Measurements from ENCODE around the gene RERE.
"Not testable (repeated sequence)": the region's sequence is repeated elsewhere in the genome, so short reads cannot be mapped to it uniquely, and the experiment has no call there.

Gene RERE

GRCh38 chr1:8716238-8716637 is 101.2 kb downstream of the RERE start:
- DNase-seq (ENCODE audit: low spot score) = no peak

DNA sequence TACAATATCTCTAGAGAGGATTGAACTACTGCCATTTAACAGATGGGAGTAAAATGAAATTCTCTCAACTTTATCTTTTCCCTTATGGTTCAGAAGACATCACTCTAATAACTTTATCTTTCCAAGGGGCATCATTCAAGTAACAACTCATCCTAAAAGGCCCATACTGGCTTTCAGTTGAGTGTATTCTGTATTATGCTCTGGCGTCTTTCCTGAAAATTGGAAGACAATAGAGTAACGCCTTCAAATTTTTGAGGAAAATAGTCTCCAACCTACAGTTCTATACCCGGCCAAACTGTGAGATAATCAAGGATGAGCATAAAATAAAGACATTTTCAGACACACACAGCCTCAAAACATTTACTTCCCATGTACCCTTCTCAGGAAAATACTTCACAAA is 103.3 kb downstream of the RERE start:
- no peak for DNase-seq (ENCODE audit: low spot score)

- peak; percentile 54 for DNase-seq (ENCODE audit: low spot score)
These were observed 104.8 kb downstream of the RERE start for GRCh38 chr1:8712413-8713231.

DNA sequence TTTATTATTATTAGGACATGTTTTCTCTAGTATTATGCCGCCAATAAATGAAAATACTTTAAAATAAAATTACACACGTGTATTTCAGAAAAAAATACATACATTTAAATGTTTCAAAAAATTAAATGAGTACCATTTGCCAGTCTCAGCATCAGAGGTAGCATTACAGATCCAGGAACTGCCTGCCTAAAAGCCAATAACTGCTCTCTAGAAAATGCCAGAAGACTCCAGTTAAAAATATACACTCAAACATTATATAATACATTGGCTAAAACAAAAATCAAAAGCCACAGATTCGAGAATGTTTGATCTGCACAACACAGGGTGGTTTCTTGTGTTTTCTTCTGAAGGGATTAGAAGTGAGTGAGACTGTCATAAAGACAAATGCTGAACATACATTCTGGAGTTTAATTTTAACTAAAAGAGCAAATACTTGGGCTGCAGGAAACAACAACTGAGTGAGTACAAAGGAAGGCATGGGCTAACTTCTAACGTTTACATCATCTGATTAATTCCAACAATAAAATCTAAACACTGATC is 105.5 kb downstream of the RERE start:
- DNase-seq (ENCODE audit: low spot score) = peak; percentile 17

DNA sequence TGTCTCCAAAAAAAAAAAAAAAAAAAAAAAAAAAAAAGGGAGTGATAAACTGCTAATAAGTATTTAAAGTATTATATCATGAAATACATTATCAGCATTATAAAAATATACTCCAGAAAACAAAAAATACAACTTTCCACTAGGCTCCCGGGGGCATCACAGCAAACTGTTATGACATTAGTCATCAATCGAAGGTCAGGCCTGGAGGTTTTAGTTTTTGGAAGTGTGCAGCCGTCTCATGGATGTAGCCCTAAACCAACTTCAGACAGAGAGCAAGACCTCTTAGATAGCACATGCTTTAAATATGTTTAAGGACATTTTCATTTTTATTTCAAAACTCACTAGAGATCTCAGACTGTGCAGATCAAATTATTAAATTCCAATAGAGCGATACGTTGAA is 106.3 kb downstream of the RERE start:
- peak; percentile 24 for DNase-seq (ENCODE audit: low spot score)

- no peak for DNase-seq (ENCODE audit: low spot score)
These were observed 109.2 kb downstream of the RERE start for GRCh38 chr1:8708259-8708658.

DNA sequence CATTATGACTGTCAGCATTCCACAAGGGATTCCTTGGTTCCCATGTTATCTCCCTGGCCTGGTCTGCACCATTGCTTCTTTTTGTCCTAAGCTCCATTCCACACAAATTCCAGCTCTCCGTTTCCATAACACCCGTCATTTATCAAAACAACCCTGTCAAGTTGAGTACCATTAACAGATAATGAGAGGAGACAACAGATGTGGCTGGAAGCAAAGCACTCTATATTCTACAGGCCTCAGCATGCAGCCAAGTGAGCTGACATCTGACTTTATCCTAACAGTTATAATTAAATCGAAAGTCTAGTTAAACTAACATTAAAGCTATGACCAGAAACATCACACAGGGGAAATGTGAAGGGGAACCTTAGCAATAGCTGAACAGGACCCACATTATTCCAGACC is 110.4 kb downstream of the RERE start:
- DNase-seq (ENCODE audit: low spot score) = no peak

DNA sequence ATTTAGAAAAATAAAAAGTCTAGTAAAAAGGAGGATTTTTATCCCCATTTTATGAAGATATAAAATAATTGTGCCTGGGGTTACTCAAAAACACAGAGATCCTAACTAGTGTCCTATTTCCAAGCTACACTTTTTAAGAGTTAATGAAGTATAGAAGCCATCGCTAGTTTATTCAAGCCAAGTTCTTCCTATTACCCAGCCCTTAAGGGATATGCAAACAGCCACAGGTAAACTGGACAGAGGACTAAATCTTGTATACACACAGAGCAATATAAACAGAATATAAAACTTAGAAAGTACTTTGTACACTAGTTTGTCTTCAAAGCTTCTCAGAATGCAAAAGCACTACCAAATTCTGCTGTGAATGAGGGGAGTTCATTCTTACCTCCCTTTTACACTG is 111.1 kb downstream of the RERE start:
- DNase-seq (ENCODE audit: low spot score) = no peak

GRCh38 chr1:8704866-8705506 is 112.5 kb downstream of the RERE start:
- no peak for DNase-seq (ENCODE audit: low spot score)

DNA sequence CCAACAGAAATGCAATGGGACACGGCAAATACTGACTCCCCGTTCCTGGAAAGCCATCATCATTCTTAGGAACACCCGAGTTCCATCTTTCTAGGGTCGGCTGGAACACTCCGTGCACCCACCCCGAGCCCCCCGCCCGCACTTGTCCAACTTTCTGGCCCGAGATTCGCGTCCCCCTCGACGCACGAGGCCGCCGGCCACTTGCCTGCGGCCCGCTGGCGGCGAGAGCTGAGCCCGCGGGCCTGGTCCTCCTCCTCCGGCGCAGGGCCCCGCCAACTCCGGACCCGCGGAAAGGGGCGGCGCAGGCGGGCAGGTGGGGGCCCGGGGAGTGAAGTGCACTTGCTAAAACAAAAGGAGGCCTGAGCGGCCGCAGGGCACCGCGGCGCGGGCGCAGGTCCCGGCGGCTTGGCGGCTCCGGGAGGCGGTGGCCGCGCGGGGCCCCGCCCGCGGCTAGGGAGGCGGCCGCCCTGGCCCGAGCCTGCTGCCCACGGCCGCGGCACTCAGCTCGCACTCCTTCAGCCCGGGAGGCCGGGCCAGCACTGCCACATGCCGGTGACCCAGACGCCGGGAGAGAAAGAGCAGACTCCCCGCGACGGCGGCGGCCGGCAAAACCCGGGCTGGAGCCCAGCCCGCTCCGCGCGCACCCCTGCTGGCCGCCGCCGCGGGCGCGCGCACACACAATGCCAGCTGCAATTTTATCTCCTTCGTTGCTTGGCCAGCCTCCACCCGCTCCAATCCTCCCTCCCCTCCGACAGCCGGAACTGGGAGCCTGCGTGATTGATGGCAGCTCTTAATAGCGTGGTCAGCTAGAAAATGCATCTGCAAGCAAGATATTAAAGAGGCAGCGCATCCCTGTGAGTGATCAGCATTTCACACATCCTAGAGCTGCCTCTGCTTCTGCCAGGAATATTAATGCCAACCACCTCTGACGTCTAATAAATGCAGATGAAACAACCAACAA is 114.3 kb downstream of the RERE start:
- peak; percentile 95 for DNase-seq (ENCODE audit: low spot score)

- DNase-seq (ENCODE audit: low spot score) = no peak
These were observed 115.0 kb downstream of the RERE start for GRCh38 chr1:8702472-8702849.

- no peak for DNase-seq (ENCODE audit: low spot score)
These were observed 115.5 kb downstream of the RERE start for GRCh38 chr1:8701794-8702471.

DNA sequence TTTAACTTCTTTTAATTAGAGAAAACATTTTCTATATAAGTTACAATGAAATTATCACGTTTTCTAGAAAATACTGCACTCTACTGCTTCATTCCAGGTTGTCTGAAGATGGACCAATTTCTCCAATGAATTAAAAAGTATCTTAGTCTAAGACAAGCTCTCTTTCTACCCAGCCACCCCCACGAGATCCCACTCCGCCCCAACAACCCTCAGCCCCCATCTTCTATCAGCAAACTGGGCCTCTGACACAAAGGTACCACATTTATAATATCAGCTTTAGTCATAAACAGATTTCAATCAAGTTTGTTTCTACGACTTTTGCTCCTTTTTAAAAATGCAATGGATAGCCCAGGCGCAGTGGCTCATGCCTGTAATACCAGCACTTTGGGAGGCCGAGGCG is 117.8 kb downstream of the RERE start:
- no peak for DNase-seq (ENCODE audit: low spot score)

- no peak for DNase-seq (ENCODE audit: low spot score)
These were observed 118.4 kb downstream of the RERE start for GRCh38 chr1:8698937-8699447.

DNA sequence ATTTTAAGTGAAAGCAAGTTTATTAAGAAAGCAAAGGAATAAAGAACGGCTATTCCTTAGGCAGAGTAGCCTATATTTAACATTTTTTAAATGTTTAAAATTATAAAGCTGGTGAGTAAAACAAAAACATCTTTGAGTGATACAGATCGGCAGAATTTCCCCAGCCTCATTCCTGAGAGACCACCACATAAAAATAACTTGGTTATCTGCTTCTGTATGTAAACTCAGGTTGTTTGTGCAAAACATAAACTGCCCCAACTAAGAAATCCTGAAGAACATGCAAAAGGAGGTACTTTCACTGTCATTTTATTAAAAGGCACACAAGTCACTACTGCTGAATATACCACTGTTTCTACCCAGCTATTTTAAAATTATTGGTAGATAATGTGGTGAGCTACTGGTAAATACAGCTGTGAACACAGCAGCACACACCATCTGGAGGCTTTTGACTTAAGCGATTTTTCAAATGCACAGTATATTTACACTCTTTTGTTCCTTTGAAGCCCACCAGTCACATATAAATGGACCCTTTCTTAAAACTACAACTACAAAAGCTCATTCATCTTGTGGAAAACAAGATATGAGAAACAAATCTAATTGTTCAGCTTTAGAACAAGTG is 119.3 kb downstream of the RERE start:
- no peak for DNase-seq (ENCODE audit: low spot score)

DNA sequence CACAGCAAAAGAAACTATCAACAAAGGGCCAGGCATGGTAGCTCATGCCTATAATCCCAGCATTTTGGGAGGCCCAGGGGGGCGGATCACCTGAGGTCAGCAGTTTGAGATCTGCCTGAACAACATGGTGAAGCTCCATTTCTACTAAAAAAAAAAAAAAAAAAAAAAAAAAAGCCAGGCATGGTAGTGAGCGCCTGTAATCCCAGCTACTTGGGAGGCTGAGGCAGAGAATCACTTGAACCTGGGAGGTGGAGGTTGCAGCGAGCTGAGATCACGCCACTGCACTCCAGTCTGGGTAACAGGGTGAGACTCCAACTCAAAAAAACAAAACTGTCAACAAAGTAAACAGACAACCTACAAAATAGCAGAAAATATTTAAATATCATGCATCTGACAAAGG is 122.0 kb downstream of the RERE start:
- not testable (repeated sequence) for DNase-seq (ENCODE audit: low spot score)

DNA sequence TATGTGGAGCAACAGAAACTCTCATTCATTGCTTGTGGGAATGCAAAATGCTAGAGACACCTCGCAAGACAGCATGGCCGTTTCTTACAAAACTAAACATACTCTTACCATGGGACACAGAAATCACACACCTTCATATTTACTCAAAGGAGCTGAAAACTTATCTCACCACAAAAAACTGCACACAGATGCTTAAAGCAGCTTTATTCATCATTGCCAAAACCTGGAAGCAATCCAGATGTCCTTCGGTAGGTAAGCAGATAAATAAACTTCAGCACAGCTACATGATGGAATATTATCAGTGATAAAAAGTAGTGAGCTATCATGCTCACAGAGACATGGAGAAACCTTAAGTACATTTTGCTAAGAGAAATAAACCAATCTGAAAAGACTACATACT is 124.3 kb downstream of the RERE start:
- no peak for DNase-seq (ENCODE audit: low spot score)

GRCh38 chr1:8691662-8692061 is 125.8 kb downstream of the RERE start:
- DNase-seq (ENCODE audit: low spot score) = no peak

DNA sequence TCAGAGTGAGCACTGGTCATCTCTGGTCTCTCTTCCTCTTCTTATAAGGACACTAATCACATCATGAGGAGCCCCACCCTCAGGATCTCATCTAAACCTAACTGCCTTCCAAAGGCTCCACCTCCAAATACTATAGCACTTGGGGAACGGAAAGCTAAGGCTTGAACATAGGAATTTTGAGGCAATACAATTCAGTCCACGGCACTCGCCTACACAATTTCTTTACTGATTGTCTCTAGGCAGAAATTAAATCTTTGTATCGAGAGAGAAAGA is 127.3 kb downstream of the RERE start:
- DNase-seq (ENCODE audit: low spot score) = no peak

DNA sequence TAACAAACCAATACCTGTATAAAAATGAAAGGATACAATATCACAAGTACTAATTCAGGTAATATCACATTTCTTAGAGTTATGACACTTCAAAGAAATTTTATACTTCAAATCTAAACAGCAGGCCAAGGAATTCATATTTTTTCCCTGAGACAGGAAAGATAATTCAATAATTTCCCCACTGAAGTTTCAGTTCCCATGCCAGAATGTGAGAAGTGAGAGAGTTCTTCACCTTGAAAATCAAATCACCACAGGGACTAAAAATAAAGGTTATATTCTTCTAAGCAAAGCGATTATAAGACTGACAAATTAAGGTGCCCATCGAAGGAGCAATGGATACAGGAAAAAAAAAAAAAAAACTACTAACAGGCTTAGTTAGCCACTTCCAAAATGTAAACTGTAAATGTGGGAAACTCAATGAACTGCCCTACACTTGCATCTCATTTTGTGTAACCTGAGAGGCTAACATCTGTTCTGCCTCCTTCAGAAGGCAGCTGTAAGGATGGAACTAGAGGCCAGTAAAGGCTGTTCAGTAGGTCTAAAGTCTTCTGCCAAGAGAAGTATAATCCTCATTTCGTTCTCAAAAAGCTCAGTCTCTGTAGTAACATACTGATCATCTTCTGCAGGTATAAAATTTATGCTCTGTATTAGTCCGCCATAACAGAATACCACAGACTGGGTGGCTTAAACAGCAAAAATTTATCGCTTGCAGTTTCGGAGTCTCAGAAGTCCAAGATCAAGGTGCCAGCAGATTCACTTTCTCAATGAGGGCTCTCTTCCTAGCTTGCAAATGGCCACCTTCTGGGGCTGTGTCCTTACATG is 127.8 kb downstream of the RERE start:
- no peak for DNase-seq (ENCODE audit: low spot score)

Measured in AG20443 (cell line).